RWPE2 (cell line): ENCODE data around the gene CHD3.

Experiments used
- ATAC-seq: fragments of 200-7000 bp; cut with Tn5 transposase; 3 replicates; pipeline ENCODE4 v1.9.1; 2021; ENCODE audit warnings: low read depth
- DNase-seq: peaks from one replicate; pipeline ENCODE4 v3.0.0-alpha.2; 2020; ENCODE audit warnings: low spot score
- H3K27ac ChIP-seq: fragments of 450-650 bp; 2 replicates; pipeline ENCODE4 v1.5.1; 2017; ENCODE audit warnings: mild to moderate bottlenecking; ENCODE audit not compliant: poor library complexity, severe bottlenecking
- H3K27me3 ChIP-seq: fragments of 250-450 bp; sonication (Bioruptor Pico); 2 replicates; pipeline ENCODE4 v1.5.1; 2021; ENCODE audit warnings: mild to moderate bottlenecking, moderate library complexity; ENCODE audit not compliant: insufficient read depth, poor library complexity, severe bottlenecking
- H3K36me3 ChIP-seq: fragments of 250-450 bp; sonication (Bioruptor Pico); 2 replicates; pipeline ENCODE4 v1.5.1; 2020; ENCODE audit warnings: low read depth, mild to moderate bottlenecking, moderate library complexity
- H3K4me1 ChIP-seq: fragments of 250-450 bp; sonication (Bioruptor Pico); 2 replicates; pipeline ENCODE4 v1.5.1; 2021; ENCODE audit warnings: mild to moderate bottlenecking, moderate library complexity; ENCODE audit not compliant: insufficient read depth, poor library complexity, severe bottlenecking
- H3K4me3 ChIP-seq: fragments of 250-450 bp; sonication (Bioruptor Pico); 2 replicates; pipeline ENCODE4 v1.5.1; 2021; ENCODE audit warnings: mild to moderate bottlenecking, moderate library complexity; ENCODE audit not compliant: severe bottlenecking
- H3K9me3 ChIP-seq: fragments of 250-450 bp; sonication (Bioruptor Pico); 2 replicates; pipeline ENCODE4 v1.5.1; 2021; ENCODE audit warnings: mild to moderate bottlenecking, moderate library complexity; ENCODE audit not compliant: severe bottlenecking
- TF ChIP-seq, protein P1 (sequence below): fragments of 450-650 bp; IDR thresholded peaks from one replicate; pipeline ENCODE4 v1.5.1; 2017; ENCODE audit warnings: mild to moderate bottlenecking, moderate library complexity; ENCODE audit not compliant: poor library complexity, severe bottlenecking

Gene CHD3

DNA sequence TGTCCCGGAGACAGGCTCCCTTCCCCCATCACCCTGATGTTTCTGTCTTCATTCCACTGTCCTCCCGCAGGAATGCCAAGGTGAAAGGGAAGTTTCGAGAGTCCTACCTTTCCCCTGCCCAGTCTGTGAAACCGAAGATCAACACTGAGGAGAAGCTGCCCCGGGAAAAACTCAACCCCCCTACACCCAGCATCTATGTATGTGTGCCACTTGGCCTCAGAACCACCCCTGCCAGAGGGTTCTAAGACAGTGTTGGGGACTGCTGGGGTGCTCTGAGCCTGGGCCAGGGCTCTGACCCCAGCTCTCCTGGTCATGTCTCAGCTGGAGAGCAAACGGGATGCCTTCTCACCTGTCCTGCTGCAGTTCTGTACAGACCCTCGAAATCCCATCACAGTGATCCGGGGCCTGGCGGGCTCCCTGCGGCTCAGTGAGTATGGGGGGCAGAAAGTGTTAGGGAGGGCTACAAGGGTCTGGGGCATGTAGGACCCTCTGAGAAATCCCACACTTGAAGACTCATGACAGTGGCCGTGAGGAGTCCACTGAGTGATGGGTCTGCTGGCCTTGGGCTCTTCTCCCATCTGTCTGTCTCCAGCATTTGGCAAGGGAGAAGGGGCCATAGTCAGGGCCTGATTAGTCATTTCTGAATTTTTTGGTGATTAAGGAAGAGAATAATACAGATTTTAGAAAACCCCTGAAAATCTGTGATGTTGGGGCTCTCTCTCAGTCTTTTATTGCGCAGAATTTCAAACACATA is 38.7 kb upstream of the CHD3 start:
- no peaks in the 10 kb centered on the region for H3K27me3 ChIP-seq
- ATAC-seq (no peak), DNase-seq (no peak)
- no peak overlapping the region for H3K27ac ChIP-seq
- no peak overlapping the region for H3K4me3 ChIP-seq
- no peaks in the 10 kb centered on the region for H3K4me1 ChIP-seq
- TF ChIP-seq, protein P1, sequence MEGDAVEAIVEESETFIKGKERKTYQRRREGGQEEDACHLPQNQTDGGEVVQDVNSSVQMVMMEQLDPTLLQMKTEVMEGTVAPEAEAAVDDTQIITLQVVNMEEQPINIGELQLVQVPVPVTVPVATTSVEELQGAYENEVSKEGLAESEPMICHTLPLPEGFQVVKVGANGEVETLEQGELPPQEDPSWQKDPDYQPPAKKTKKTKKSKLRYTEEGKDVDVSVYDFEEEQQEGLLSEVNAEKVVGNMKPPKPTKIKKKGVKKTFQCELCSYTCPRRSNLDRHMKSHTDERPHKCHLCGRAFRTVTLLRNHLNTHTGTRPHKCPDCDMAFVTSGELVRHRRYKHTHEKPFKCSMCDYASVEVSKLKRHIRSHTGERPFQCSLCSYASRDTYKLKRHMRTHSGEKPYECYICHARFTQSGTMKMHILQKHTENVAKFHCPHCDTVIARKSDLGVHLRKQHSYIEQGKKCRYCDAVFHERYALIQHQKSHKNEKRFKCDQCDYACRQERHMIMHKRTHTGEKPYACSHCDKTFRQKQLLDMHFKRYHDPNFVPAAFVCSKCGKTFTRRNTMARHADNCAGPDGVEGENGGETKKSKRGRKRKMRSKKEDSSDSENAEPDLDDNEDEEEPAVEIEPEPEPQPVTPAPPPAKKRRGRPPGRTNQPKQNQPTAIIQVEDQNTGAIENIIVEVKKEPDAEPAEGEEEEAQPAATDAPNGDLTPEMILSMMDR = no peak
- peaks cover 61% of the 10 kb centered on the region for H3K36me3 ChIP-seq
- H3K9me3 ChIP-seq = no peaks in the 10 kb centered on the region

DNA sequence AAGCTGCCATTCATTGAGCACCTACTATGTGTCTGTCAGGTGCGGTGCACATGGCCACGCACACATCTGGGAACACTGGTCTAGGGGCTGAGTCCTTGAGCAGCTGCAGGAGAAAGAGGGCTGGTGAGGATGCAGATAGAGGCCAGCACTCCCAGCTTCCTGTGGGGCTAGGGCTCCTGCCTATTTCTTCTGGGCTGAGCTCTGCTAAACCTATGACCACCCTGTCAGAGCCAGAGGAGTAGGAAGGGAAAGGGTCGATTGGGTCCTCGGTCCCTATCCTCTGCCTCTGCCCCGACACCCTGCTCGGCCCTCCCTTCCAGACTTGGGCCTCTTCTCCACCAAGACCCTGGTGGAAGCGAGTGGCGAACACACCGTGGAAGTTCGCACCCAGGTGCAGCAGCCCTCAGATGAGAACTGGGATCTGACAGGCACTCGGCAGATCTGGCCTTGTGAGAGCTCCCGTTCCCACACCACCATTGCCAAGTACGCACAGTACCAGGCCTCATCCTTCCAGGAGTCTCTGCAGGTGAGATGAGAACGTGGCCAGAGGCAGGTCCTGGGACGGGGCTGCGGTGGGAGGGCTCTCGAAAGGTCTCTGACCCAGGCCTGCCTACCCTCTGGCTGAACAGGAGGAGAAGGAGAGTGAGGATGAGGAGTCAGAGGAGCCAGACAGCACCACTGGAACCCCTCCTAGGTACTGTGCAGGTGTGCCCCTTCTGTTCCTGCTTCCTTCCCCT is 37.7 kb upstream of the CHD3 start:
- TF ChIP-seq, protein P1 = no peak
- H3K36me3 ChIP-seq = peaks cover 58% of the 10 kb centered on the region
- no peak overlapping the region for H3K4me3 ChIP-seq
- H3K27me3 ChIP-seq = no peaks in the 10 kb centered on the region
- H3K9me3 ChIP-seq = no peaks in the 10 kb centered on the region
- ATAC-seq (peak; percentile 5; the same call in 1 of the 3 replicates), DNase-seq (no peak)
- no peak overlapping the region for H3K27ac ChIP-seq
- no peaks in the 10 kb centered on the region for H3K4me1 ChIP-seq

GRCh38 chr17:7851438-7852261 is 36.9 kb upstream of the CHD3 start:
- TF ChIP-seq, protein P1 = peak; percentile 97
- H3K27ac ChIP-seq = no peak overlapping the region
- H3K27me3 ChIP-seq = no peaks in the 10 kb centered on the region
- H3K4me1 ChIP-seq = no peaks in the 10 kb centered on the region
- peak overlapping the region; percentile 6 for H3K4me3 ChIP-seq
- peaks cover 58% of the 10 kb centered on the region for H3K36me3 ChIP-seq
- DNase-seq (peak; percentile 91), ATAC-seq (peak; percentile 84)
- no peaks in the 10 kb centered on the region for H3K9me3 ChIP-seq

DNA sequence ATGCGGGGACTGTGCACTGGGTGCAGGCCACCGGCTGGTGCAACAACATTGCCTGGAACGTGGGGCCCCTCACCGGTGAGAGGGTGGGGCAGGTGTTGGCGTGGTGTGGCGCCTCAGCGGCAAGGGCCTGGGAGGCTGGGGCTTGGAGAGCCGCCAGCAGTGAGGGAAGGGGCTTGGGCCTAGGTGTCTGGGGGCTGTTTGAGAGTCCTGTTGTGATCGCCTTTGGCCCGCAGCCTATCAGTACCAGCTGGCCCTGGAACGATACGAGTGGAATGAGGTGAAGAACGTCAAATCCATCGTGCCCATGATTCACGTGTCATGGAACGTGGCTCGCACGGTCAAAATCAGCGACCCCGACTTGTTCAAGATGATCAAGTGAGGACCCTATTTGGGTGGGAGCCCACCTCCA is 36.3 kb upstream of the CHD3 start:
- ATAC-seq (no peak), DNase-seq (no peak)
- Histone ChIP-seq H3K4me3 (no peak overlapping the region), H3K4me1 (no peaks in the 10 kb centered on the region), H3K9me3 (no peaks in the 10 kb centered on the region), H3K36me3 (peaks cover 54% of the 10 kb centered on the region), H3K27me3 (no peaks in the 10 kb centered on the region), H3K27ac (no peak overlapping the region)
- TF ChIP-seq, protein P1 = no peak
